AG09309 (cell line): ENCODE results near the gene BRAP.
"Not testable (repeated sequence)": the region's sequence is repeated elsewhere in the genome, so short reads cannot be mapped to it uniquely, and the experiment has no call there.

Source experiments
- DNase-seq: peaks from one replicate; pipeline ENCODE4 v3.0.0-alpha.2; 2010; ENCODE audit warnings: low read depth
- H3K4me3 ChIP-seq: 2 replicates; pipeline ENCODE4 v1.5.1; 2011; ENCODE audit warnings: mild to moderate bottlenecking, low read depth, low read length, moderate library complexity; ENCODE audit not compliant: control insufficient read depth
- TF ChIP-seq, protein P1 (sequence below): IDR thresholded peaks from 2 replicates; pipeline ENCODE4 v1.5.1; 2011; ENCODE audit warnings: mild to moderate bottlenecking, low read depth, low read length, inconsistent platforms; ENCODE audit not compliant: insufficient read depth, control insufficient read depth; ENCODE audit errors: missing control alignments

BRAP gene

DNA sequence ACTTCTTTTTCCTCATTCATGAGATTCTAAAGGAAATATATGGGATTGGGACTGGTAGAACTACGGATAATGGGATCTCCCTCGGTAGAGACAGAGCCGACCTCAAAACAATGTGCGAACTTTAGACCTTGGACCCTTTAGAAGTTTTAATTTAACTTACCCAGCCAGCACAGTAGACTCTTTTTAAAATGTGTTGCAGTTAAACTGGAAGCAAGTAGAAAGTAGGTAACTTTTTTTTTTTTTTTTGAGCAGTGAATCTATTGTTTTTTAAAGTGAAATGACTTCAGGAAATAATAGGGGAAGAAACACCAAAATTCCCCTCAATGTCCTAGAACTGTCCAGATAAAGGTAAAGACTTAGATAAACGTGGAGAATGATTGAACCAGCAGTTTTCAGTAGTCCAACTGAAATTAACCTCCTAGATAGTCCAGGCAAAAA is 85.5 kb downstream of the BRAP start:
- H3K4me3 ChIP-seq, result peak overlapping the region; percentile 90
- no peak for DNase-seq
- TF ChIP-seq, protein P1, sequence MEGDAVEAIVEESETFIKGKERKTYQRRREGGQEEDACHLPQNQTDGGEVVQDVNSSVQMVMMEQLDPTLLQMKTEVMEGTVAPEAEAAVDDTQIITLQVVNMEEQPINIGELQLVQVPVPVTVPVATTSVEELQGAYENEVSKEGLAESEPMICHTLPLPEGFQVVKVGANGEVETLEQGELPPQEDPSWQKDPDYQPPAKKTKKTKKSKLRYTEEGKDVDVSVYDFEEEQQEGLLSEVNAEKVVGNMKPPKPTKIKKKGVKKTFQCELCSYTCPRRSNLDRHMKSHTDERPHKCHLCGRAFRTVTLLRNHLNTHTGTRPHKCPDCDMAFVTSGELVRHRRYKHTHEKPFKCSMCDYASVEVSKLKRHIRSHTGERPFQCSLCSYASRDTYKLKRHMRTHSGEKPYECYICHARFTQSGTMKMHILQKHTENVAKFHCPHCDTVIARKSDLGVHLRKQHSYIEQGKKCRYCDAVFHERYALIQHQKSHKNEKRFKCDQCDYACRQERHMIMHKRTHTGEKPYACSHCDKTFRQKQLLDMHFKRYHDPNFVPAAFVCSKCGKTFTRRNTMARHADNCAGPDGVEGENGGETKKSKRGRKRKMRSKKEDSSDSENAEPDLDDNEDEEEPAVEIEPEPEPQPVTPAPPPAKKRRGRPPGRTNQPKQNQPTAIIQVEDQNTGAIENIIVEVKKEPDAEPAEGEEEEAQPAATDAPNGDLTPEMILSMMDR, result no peak

- H3K4me3 ChIP-seq, result peak overlapping the region; percentile 90
- TF ChIP-seq, protein P1, result peak; percentile 14
- DNase-seq, result peak; percentile 84
Observed at GRCh38 chr12:111599453-111600204, 86.1 kb downstream of the BRAP start.

- DNase-seq, result no peak
- peak within 1 kb of the TSS; percentile 90 for H3K4me3 ChIP-seq
- TF ChIP-seq, protein P1, result no peak
Observed at GRCh38 chr12:111598637-111599452, 86.9 kb downstream of the BRAP start, which contains the start of gene ATXN2. Gene ATXN2, minus strand, starts transcription at chr12:111599315. Its CDS starts 281 bp downstream, at chr12:111599034.

GRCh38 chr12:111597831-111598636 is 87.7 kb downstream of the BRAP start:
- DNase-seq, result no peak
- peak overlapping the region; percentile 90 for H3K4me3 ChIP-seq
- TF ChIP-seq, protein P1, result no peak

GRCh38 chr12:111596985-111597830 is 88.5 kb downstream of the BRAP start:
- DNase-seq, result no peak
- H3K4me3 ChIP-seq, result peak overlapping the region; percentile 90
- TF ChIP-seq, protein P1, result no peak

DNA sequence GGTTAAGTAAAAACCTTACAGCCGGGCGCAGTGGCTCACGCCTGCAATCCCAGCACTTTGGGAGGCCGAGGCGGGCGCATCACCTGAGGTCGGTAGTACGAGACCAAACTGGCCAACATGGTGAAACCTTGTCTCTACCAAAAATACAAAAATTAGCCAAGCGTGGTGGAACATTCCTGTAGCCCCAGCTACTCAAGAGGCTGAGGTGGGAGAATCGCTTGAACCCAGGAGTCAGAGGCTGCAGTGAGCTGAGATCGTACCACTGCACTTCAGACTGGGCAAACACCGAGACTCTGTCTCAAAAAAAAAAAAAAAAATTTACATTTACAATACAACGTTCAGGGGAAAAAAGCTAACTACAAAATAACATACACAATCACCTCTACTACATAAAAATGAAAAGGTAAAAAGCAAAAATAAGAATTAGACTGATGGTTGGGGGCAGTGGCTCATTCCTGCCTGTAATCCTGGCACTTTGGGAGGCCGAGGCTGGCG is 90.4 kb downstream of the BRAP start:
- not testable (repeated sequence) for H3K4me3 ChIP-seq, DNase-seq
